ENCODE measurements around the gene NR3C1.

NR3C1 gene

GRCh38 chr5:143261748-143262392 is 141.6 kb downstream of the NR3C1 start:
- DNase-seq (ENCODE audit: low read depth in 3 of 3): peak; percentile 0 to 13 (median 4)

GRCh38 chr5:143259254-143259605 is 144.3 kb downstream of the NR3C1 start:
- no peak for DNase-seq (ENCODE audit: low read depth in 3 of 3)

- DNase-seq (ENCODE audit: low read depth in 3 of 3): no peak
These were observed 144.8 kb downstream of the NR3C1 start for GRCh38 chr5:143258559-143259253.

- DNase-seq (ENCODE audit: low read depth in 3 of 3): no peak
These were observed 148.7 kb downstream of the NR3C1 start for GRCh38 chr5:143254819-143255218.

GRCh38 chr5:143251946-143252345 is 151.5 kb downstream of the NR3C1 start:
- no peak for DNase-seq (ENCODE audit: low read depth in 3 of 3)

- no peak for DNase-seq (ENCODE audit: low read depth in 3 of 3)
These were observed 152.3 kb downstream of the NR3C1 start for GRCh38 chr5:143251190-143251589.

- no peak for DNase-seq (ENCODE audit: low read depth in 3 of 3)
These were observed 153.6 kb downstream of the NR3C1 start for GRCh38 chr5:143249851-143250250.

GRCh38 chr5:143248822-143249579 is 154.5 kb downstream of the NR3C1 start:
- no peak for DNase-seq (ENCODE audit: low read depth in 3 of 3)

GRCh38 chr5:143248391-143248790 is 155.1 kb downstream of the NR3C1 start:
- DNase-seq (ENCODE audit: low read depth in 3 of 3): no peak

GRCh38 chr5:143247134-143247815 is 156.2 kb downstream of the NR3C1 start:
- no peak for DNase-seq (ENCODE audit: low read depth in 3 of 3)

GRCh38 chr5:143245929-143246561 is 157.4 kb downstream of the NR3C1 start:
- DNase-seq (ENCODE audit: low read depth in 3 of 3): no peak

GRCh38 chr5:143244990-143245389 is 158.5 kb downstream of the NR3C1 start:
- DNase-seq (ENCODE audit: low read depth in 3 of 3): no peak

GRCh38 chr5:143244000-143244736 is 159.3 kb downstream of the NR3C1 start:
- no peak for DNase-seq (ENCODE audit: low read depth in 3 of 3)

GRCh38 chr5:143243103-143243502 is 160.4 kb downstream of the NR3C1 start:
- DNase-seq (ENCODE audit: low read depth in 3 of 3): no peak

- no peak for DNase-seq (ENCODE audit: low read depth in 3 of 3)
These were observed 161.6 kb downstream of the NR3C1 start for GRCh38 chr5:143241892-143242291.

GRCh38 chr5:143239882-143240518 is 163.5 kb downstream of the NR3C1 start:
- DNase-seq (ENCODE audit: low read depth in 3 of 3): no peak

GRCh38 chr5:143238620-143239019 is 164.9 kb downstream of the NR3C1 start:
- no peak for DNase-seq (ENCODE audit: low read depth in 3 of 3)

- DNase-seq (ENCODE audit: low read depth in 3 of 3): no peak
These were observed 165.8 kb downstream of the NR3C1 start for GRCh38 chr5:143237664-143238063.

- no peak for DNase-seq (ENCODE audit: low read depth in 3 of 3)
These were observed 166.8 kb downstream of the NR3C1 start for GRCh38 chr5:143236682-143237081.

GRCh38 chr5:143235423-143235822 is 168.1 kb downstream of the NR3C1 start:
- no peak for DNase-seq (ENCODE audit: low read depth in 3 of 3)
